Cerebellar cortex (tissue), 1 donor: ENCODE measurements around the gene DLST.

ENCODE experiments used
- DNase-seq: peaks from one replicate; pipeline ENCODE4 v3.0.0-alpha.2; 2015; ENCODE audit warnings: low spot score

DLST gene

GRCh38 chr14:74896400-74896799 is 14.7 kb downstream of the DLST start:
- no peak for DNase-seq

GRCh38 chr14:74897642-74898041 is 15.9 kb downstream of the DLST start:
- DNase-seq: no peak

GRCh38 chr14:74898083-74898482 is 16.4 kb downstream of the DLST start:
- no peak for DNase-seq

- DNase-seq: no peak
These were observed 17.0 kb downstream of the DLST start for GRCh38 chr14:74898694-74899093.

- DNase-seq: no peak
These were observed 21.4 kb downstream of the DLST start for GRCh38 chr14:74902941-74903705.

GRCh38 chr14:74904635-74905503 is 23.2 kb downstream of the DLST start:
- DNase-seq: no peak

- peak; percentile 68 for DNase-seq
These were observed 24.0 kb downstream of the DLST start for GRCh38 chr14:74905595-74906142.

GRCh38 chr14:74906925-74907521 is 25.3 kb downstream of the DLST start:
- no peak for DNase-seq

- DNase-seq: no peak
These were observed 26.0 kb downstream of the DLST start for GRCh38 chr14:74907744-74908143.

- no peak for DNase-seq
These were observed 27.2 kb downstream of the DLST start for GRCh38 chr14:74908861-74909341.

- no peak for DNase-seq
These were observed 27.8 kb downstream of the DLST start for GRCh38 chr14:74909501-74909900.

GRCh38 chr14:74909911-74910310 is 28.2 kb downstream of the DLST start:
- DNase-seq: no peak

GRCh38 chr14:74910556-74910955 is 28.8 kb downstream of the DLST start:
- DNase-seq: no peak

- no peak for DNase-seq
These were observed 29.5 kb downstream of the DLST start for GRCh38 chr14:74911221-74911620.

- no peak for DNase-seq
These were observed 30.0 kb downstream of the DLST start for GRCh38 chr14:74911704-74912103.

- no peak for DNase-seq
These were observed 30.4 kb downstream of the DLST start for GRCh38 chr14:74912111-74912510.

- DNase-seq: no peak
These were observed 31.1 kb downstream of the DLST start for GRCh38 chr14:74912801-74913200.

- DNase-seq: no peak
These were observed 31.7 kb downstream of the DLST start for GRCh38 chr14:74913393-74913910.

GRCh38 chr14:74913986-74914573 is 32.4 kb downstream of the DLST start:
- peak; percentile 70 for DNase-seq

- DNase-seq: no peak
These were observed 33.7 kb downstream of the DLST start for GRCh38 chr14:74915426-74915825.

GRCh38 chr14:74915826-74916225 is 34.1 kb downstream of the DLST start:
- DNase-seq: no peak

- DNase-seq: no peak
These were observed 35.4 kb downstream of the DLST start for GRCh38 chr14:74917178-74917543.
